Measurements from ENCODE around the gene GRM5. TPM values are rescaled to one million over a fixed set of nuclear protein-coding genes. Genes with fewer than 3 reads are reported as not detected.

GRM5 gene
- total RNA-seq, 1 experiment from 2014 or later, result not detected

- no peak for DNase-seq (ENCODE audit: extremely low read depth, low read depth)
Observed at GRCh38 chr11:88744140-88744539, 321.6 kb downstream of the GRM5 start.

GRCh38 chr11:88739524-88739923 lies 326.3 kb downstream of the GRM5 start:
- DNase-seq (ENCODE audit: extremely low read depth, low read depth), result no peak

- no peak for DNase-seq (ENCODE audit: extremely low read depth, low read depth)
Observed at GRCh38 chr11:88709567-88709966, 356.2 kb downstream of the GRM5 start.

- DNase-seq (ENCODE audit: extremely low read depth, low read depth), result no peak
Observed at GRCh38 chr11:88704485-88704884, 361.3 kb downstream of the GRM5 start.

GRCh38 chr11:88701816-88702215 lies 364.0 kb downstream of the GRM5 start:
- DNase-seq (ENCODE audit: extremely low read depth, low read depth), result no peak

- DNase-seq (ENCODE audit: extremely low read depth, low read depth), result no peak
Observed at GRCh38 chr11:88697139-88697538, 368.6 kb downstream of the GRM5 start.

GRCh38 chr11:88695689-88696414 lies 369.9 kb downstream of the GRM5 start:
- DNase-seq (ENCODE audit: extremely low read depth, low read depth), result no peak

GRCh38 chr11:88692306-88693086 lies 373.3 kb downstream of the GRM5 start:
- DNase-seq (ENCODE audit: extremely low read depth, low read depth), result no peak

- no peak for DNase-seq (ENCODE audit: extremely low read depth, low read depth)
Observed at GRCh38 chr11:88689548-88690240, 376.1 kb downstream of the GRM5 start.

- no peak for DNase-seq (ENCODE audit: extremely low read depth, low read depth)
Observed at GRCh38 chr11:88683024-88683423, 382.8 kb downstream of the GRM5 start.

GRCh38 chr11:88680806-88681205 lies 385.0 kb downstream of the GRM5 start:
- DNase-seq (ENCODE audit: extremely low read depth, low read depth), result no peak

GRCh38 chr11:88666364-88666763 lies 399.4 kb downstream of the GRM5 start:
- DNase-seq (ENCODE audit: extremely low read depth, low read depth), result no peak

- DNase-seq (ENCODE audit: extremely low read depth, low read depth), result no peak
Observed at GRCh38 chr11:88657076-88657738, 408.6 kb downstream of the GRM5 start.

GRCh38 chr11:88656283-88656682 lies 409.5 kb downstream of the GRM5 start:
- DNase-seq (ENCODE audit: extremely low read depth, low read depth), result no peak

GRCh38 chr11:88655656-88656055 lies 410.1 kb downstream of the GRM5 start:
- no peak for DNase-seq (ENCODE audit: extremely low read depth, low read depth)

- no peak for DNase-seq (ENCODE audit: extremely low read depth, low read depth)
Observed at GRCh38 chr11:88655196-88655595, 410.6 kb downstream of the GRM5 start.

GRCh38 chr11:88651556-88651955 lies 414.2 kb downstream of the GRM5 start:
- no peak for DNase-seq (ENCODE audit: extremely low read depth, low read depth)

GRCh38 chr11:88644724-88645123 lies 421.1 kb downstream of the GRM5 start:
- no peak for DNase-seq (ENCODE audit: extremely low read depth, low read depth)

GRCh38 chr11:88632163-88632562 lies 433.6 kb downstream of the GRM5 start:
- no peak for DNase-seq (ENCODE audit: extremely low read depth, low read depth)

- DNase-seq (ENCODE audit: extremely low read depth, low read depth), result no peak
Observed at GRCh38 chr11:88631497-88631896, 434.3 kb downstream of the GRM5 start.

- DNase-seq (ENCODE audit: extremely low read depth, low read depth), result no peak
Observed at GRCh38 chr11:88629496-88629895, 436.3 kb downstream of the GRM5 start.
